B cell (primary cell): ENCODE data around the gene RILPL1. TPM values are rescaled to one million over a fixed set of nuclear protein-coding genes. Genes with fewer than 3 reads are reported as not detected.

Experiments used
- ATAC-seq: fragments of 200-7000 bp; cut with Tn5 transposase; one replicate; pipeline ENCODE4 v1.10.0; 2021; ENCODE audit warnings: low read depth, mild to moderate bottlenecking, moderate number of reproducible peaks, moderate library complexity
- CTCF ChIA-PET: fragments of 350-600 bp; sonication (Branson Sonifier 250); formaldehyde crosslinking; loops from one replicate; lab custom pipeline; 2021; ENCODE audit warnings: antibody characterized with exemption, inconsistent platforms; lab: Charles Lee
- POLR2A ChIA-PET: fragments of 350-600 bp; sonication (Branson Sonifier 250); formaldehyde crosslinking; loops from one replicate; lab custom pipeline; 2021; ENCODE audit warnings: antibody characterized with exemption; lab: Charles Lee
- DNase-seq: peaks from one replicate; pipeline ENCODE4 v3.0.0; 2013
- H2AFZ ChIP-seq: 2 replicates; pipeline ENCODE4 v1.6.1; 2012; ENCODE audit warnings: mild to moderate bottlenecking, low read depth, low read length; ENCODE audit not compliant: insufficient read depth, poor library complexity, severe bottlenecking
- H3K27ac ChIP-seq, 2 donors: 1 replicate in 1 of 2; 2 replicates in 1 of 2; pipeline ENCODE4 v1.5.1; 2012 to 2013; ENCODE audit warnings: low read length in 2 of 2, mild to moderate bottlenecking in 2 of 2, moderate library complexity in 1 of 2
- H3K27me3 ChIP-seq, 4 experiments: fragments of 200-600 bp in 1 of 4; sonication (generic) in 1 of 4; replicated peaks in 1 of 4; 1 replicate in 2 of 4; 2 replicates in 2 of 4; pipeline versions ENCODE4 v1.6.1 to v1.7.0; 2013 to 2016; ENCODE audit warnings: low read length in 3 of 4, mild to moderate bottlenecking in 2 of 4, mixed read lengths in 1 of 4, moderate library complexity in 1 of 4; ENCODE audit not compliant: insufficient read depth in 4 of 4, control insufficient read depth in 3 of 4; ENCODE audit errors: control extremely low read depth in 1 of 4
- H3K36me3 ChIP-seq, 2 experiments: replicated peaks in 1 of 2; 1 replicate in 1 of 2; 2 replicates in 1 of 2; pipeline versions ENCODE4 v1.6.1 to v1.7.1; 2013; ENCODE audit warnings: low read length in 1 of 2; ENCODE audit not compliant: insufficient read depth in 2 of 2, control insufficient read depth in 1 of 2; ENCODE audit errors: control extremely low read depth in 1 of 2, extremely low read depth in 1 of 2
- H3K4me1 ChIP-seq, 2 donors: fragments of 200-600 bp in 1 of 2; sonication (generic) in 1 of 2; 1 replicate in 1 of 2; 2 replicates in 1 of 2; pipeline versions ENCODE4 v1.5.1 to v1.6.1; 2013 to 2017; ENCODE audit warnings: low read length in 2 of 2; ENCODE audit not compliant: control insufficient read depth in 2 of 2, insufficient read depth in 2 of 2
- H3K4me2 ChIP-seq: replicated peaks from 2 replicates; pipeline ENCODE3; 2012; ENCODE audit warnings: mild to moderate bottlenecking, low read depth, low read length; ENCODE audit not compliant: poor library complexity, severe bottlenecking
- H3K4me3 ChIP-seq, 5 experiments: fragments of 200-600 bp in 1 of 5; sonication (generic) in 1 of 5; 1 replicate in 3 of 5; 2 replicates in 2 of 5; pipeline versions ENCODE4 v1.5.1 to v1.7.0; 2011 to 2016; ENCODE audit warnings: low read length in 4 of 5, mild to moderate bottlenecking in 4 of 5, low read depth in 2 of 5, control low read depth in 1 of 5, moderate library complexity in 1 of 5; ENCODE audit not compliant: insufficient read depth in 1 of 5; ENCODE audit errors: control extremely low read depth in 1 of 5, extremely low read depth in 1 of 5
- H3K79me2 ChIP-seq: fragments of 200-600 bp; sonication (generic); one replicate; pipeline ENCODE4 v1.6.0; 2016; ENCODE audit warnings: low read length; ENCODE audit not compliant: control insufficient read depth, insufficient read depth
- H3K9ac ChIP-seq: fragments of 200-600 bp; sonication (generic); 2 replicates; pipeline ENCODE4 v1.6.1; 2017; ENCODE audit warnings: mild to moderate bottlenecking, low read length, moderate library complexity
- H3K9me3 ChIP-seq, 3 donors: one replicate each; pipeline versions ENCODE4 v1.6.1 to v1.7.1; 2013; ENCODE audit warnings: low read length in 2 of 3; ENCODE audit not compliant: control insufficient read depth in 2 of 3, insufficient read depth in 1 of 3; ENCODE audit errors: control extremely low read depth in 1 of 3
- H4K20me1 ChIP-seq: 2 replicates; pipeline ENCODE4 v1.6.0; 2012; ENCODE audit warnings: mild to moderate bottlenecking, low read length; ENCODE audit not compliant: insufficient read depth, control insufficient read depth, poor library complexity, severe bottlenecking
- H3K27ac Mint-ChIP-seq: one replicate; pipeline ENCODE4 v1.8.0; 2021; ENCODE audit warnings: mixed read lengths
- H3K27me3 Mint-ChIP-seq: one replicate; pipeline ENCODE4 v1.8.0; 2021; ENCODE audit warnings: mixed read lengths
- H3K4me1 Mint-ChIP-seq: one replicate; pipeline ENCODE4 v1.8.0; 2021; ENCODE audit warnings: mixed read lengths
- H3K4me3 Mint-ChIP-seq: one replicate; pipeline ENCODE4 v1.8.0; 2021; ENCODE audit warnings: mixed read lengths
- H3K9me3 Mint-ChIP-seq: one replicate; pipeline ENCODE4 v1.8.0; 2022; ENCODE audit warnings: mixed read lengths; ENCODE audit not compliant: insufficient read depth
- EZH2 ChIP-seq: IDR thresholded peaks from 2 replicates; pipeline ENCODE4 v1.6.1; 2012; ENCODE audit warnings: borderline replicate concordance, low read depth, mild to moderate bottlenecking, moderate library complexity, low read length; ENCODE audit not compliant: insufficient read depth, poor library complexity, severe bottlenecking
- WGBS: methylation state at CpG from one replicate; pipeline ENCODE4 v1.1.5; 2013; ENCODE audit warnings: missing lambda C conversion rate; ENCODE audit not compliant: insufficient coverage; 5-methylcytosine and 5-hydroxymethylcytosine counted together
- intact Hi-C: fragments of 100-400 bp; cut with micrococcal nuclease; formaldehyde crosslinking; loops from one replicate; pipeline ENCODE4 v1.10.0; 2022
- polyA plus RNA-seq: library from polyadenylated mRNA; depleted of rRNA; stranded (reverse); fragments of >200 nt; gene quantifications from 2 replicates; pipeline ENCODE4 v1.2.3, GENCODE V29; 2012
- total RNA-seq, 2 donors: library from RNA; stranded (reverse); fragments of 120-200 nt in 1 of 2; gene quantifications; 1 replicate in 1 of 2; 2 replicates in 1 of 2; pipeline versions ENCODE4 v1.2.3 to v1.2.4, GENCODE V29; 2013 to 2022
- TF ChIP-seq, protein P1 (sequence below): fragments of 200-600 bp; IDR thresholded peaks from one replicate; pipeline ENCODE4 v1.8.0; 2022; ENCODE audit warnings: antibody characterized with exemption, mild to moderate bottlenecking

The RILPL1 gene
- total and polyA plus RNA-seq, 2 donors (not counting 1 experiment from before 2014, with no cell fraction given): 2.6 to 2.8 TPM

DNA sequence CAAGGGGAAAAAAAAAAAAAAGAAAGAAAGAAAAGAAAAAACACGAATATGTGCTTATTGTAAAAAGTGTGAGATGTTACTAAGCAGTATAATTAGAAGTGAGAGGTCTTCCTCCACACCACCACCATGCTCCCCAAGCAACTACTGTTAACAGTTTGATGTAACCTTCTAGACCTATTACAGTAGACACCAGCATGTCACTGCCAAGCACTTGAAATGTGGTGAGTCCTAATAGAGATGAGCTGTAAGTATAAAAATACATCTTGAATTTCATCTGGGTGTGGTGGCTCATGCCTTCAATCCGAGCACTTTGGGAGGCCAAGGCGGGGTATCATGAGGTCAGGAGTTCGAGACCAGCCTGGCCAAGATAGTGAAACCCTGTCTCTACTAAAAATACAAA, 83.7 kb downstream of the RILPL1 start:
- Mint-ChIP-seq H3K27ac (peak overlapping the region; percentile 72), H3K27me3 (no peaks in the 10 kb centered on the region), H3K4me1 (peaks cover 27% of the 10 kb centered on the region), H3K4me3 (no peak overlapping the region), H3K9me3 (no peaks in the 10 kb centered on the region)
- Histone ChIP-seq H3K4me1 (peaks cover 16 to 35% of the 10 kb centered on the region in 2 donors), H3K9me3 (no peaks in the 10 kb centered on the region), H3K79me2 (no peaks in the 10 kb centered on the region), H3K36me3 (no peaks in the 10 kb centered on the region), H2AFZ (no peak overlapping the region), H4K20me1 (no peaks in the 10 kb centered on the region), H3K27ac (no peak overlapping the region), H3K27me3 (no peaks in the 10 kb centered on the region), H3K4me2 (no peak overlapping the region), H3K9ac (no peak overlapping the region), H3K4me3 (no peak overlapping the region)
- WGBS: 88% methylated on average over 3 of the region's 4 CpGs
- DNase-seq: no peak
- CTCF ChIA-PET: interaction anchor here (1.1 to 1.9 kb wide), 3 partner anchors 12 to 343 kb away, joined by 3 to 4 read pairs (median 4); no protein-coding TSS in a partner anchor
- TF ChIP-seq, protein P1, sequence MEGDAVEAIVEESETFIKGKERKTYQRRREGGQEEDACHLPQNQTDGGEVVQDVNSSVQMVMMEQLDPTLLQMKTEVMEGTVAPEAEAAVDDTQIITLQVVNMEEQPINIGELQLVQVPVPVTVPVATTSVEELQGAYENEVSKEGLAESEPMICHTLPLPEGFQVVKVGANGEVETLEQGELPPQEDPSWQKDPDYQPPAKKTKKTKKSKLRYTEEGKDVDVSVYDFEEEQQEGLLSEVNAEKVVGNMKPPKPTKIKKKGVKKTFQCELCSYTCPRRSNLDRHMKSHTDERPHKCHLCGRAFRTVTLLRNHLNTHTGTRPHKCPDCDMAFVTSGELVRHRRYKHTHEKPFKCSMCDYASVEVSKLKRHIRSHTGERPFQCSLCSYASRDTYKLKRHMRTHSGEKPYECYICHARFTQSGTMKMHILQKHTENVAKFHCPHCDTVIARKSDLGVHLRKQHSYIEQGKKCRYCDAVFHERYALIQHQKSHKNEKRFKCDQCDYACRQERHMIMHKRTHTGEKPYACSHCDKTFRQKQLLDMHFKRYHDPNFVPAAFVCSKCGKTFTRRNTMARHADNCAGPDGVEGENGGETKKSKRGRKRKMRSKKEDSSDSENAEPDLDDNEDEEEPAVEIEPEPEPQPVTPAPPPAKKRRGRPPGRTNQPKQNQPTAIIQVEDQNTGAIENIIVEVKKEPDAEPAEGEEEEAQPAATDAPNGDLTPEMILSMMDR: no peak
- TF ChIP-seq EZH2: no peak
- no peak for ATAC-seq
- POLR2A ChIA-PET: interaction anchor here (0.6 kb wide), 1 partner anchor 41 kb away, joined by 5 read pairs; no protein-coding TSS in a partner anchor
- intact Hi-C loops: loop anchor here (10.0 kb wide), 1 partner anchor 85 kb away; the partner anchor contains the start of gene RILPL1

DNA sequence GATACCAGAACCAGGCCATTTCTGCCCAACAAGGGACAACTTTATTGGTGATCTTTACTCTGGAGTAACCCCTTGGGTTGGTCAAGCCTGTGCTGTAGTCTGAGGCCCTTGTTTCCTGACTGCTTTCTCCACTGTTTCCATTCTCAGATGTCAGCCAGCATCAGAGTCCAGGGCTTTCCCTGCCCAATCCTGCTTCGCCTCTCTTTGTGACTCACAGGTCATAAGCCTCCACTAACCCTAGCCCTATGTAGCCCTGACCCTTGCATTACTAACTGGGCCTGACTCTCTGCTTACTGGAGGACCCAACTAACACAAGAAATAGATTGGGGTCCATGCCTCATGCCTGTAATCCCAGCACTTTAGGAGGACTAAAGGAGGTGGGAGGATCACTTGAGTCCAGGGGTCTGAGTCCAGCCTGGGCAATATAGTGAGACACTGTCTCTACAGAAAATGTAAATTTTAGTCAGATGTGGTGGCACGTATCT, 84.2 kb downstream of the RILPL1 start:
- H3K27ac ChIP-seq: peak overlapping the region in 1 of 2 donors; percentile 34
- no peaks in the 10 kb centered on the region for H3K79me2 ChIP-seq
- no peaks in the 10 kb centered on the region for H3K36me3 ChIP-seq
- no peaks in the 10 kb centered on the region for H3K27me3 ChIP-seq
- DNase-seq (no peak), ATAC-seq (no peak)
- Mint-ChIP-seq H3K4me1 (peaks cover 32% of the 10 kb centered on the region), H3K27ac (peak overlapping the region; percentile 72), H3K27me3 (no peaks in the 10 kb centered on the region), H3K4me3 (peak overlapping the region; percentile 20), H3K9me3 (no peaks in the 10 kb centered on the region)
- intact Hi-C loops: no loop called here
- H3K4me3 ChIP-seq: no peak overlapping the region
- H4K20me1 ChIP-seq: no peaks in the 10 kb centered on the region
- H2AFZ ChIP-seq: peak overlapping the region; percentile 14
- H3K4me2 ChIP-seq: no peak overlapping the region
- H3K9me3 ChIP-seq: no peaks in the 10 kb centered on the region
- H3K4me1 ChIP-seq: peaks cover 19 to 41% of the 10 kb centered on the region in 2 donors
- TF ChIP-seq EZH2: no peak
- TF ChIP-seq, protein P1: no peak
- H3K9ac ChIP-seq: no peak overlapping the region
- ChIA-PET CTCF (interaction anchor here (1.1 to 2.0 kb wide), 5 partner anchors 11 to 342 kb away, joined by 3 to 7 read pairs (median 4); no protein-coding TSS in a partner anchor), POLR2A (interaction anchor here (0.6 to 2.2 kb wide), 3 partner anchors 22 to 1182 kb away, joined by 5 to 10 read pairs (median 6); partner anchors contain the start of gene KMT5A)
- 100% methylated on average over 2 of the region's 2 CpGs for WGBS
